Measurements from ENCODE around the gene KLF14. TPM values are rescaled to one million over a fixed set of nuclear protein-coding genes. Genes with fewer than 3 reads are reported as not detected.
"Not testable (repeated sequence)": the region's sequence is repeated elsewhere in the genome, so short reads cannot be mapped to it uniquely, and the experiment has no call there.

The KLF14 gene
- total RNA-seq, 2 donors from 2014 or later, result 0.57 TPM; not detected in 1

DNA sequence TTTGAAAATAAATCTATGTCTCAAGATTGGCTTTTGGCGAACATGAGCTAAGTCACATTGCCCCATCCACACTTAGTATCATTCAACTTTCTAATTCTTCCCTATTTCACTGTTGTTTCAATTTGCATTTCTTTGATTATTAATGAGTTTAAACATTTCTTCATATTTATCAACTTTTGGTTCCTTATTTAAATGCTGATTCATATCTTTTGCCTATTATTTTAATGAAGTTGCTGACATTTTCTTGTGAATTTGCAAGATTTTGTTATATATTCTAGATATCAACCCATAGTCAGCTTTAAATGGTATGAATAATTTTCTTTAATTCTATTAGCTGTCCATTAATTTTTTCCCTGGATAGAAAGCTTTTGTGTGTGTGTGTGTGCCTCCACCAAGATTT lies 33.2 kb downstream of the KLF14 start:
- Histone ChIP-seq H3K27me3 (replicated peaks; ENCODE audit: insufficient read depth) (no peaks in the 10 kb centered on the region), H3K27ac (no peak overlapping the region), H3K4me3 (no peak overlapping the region), H3K9me3 (no peaks in the 10 kb centered on the region), H3K36me3 (no peaks in the 10 kb centered on the region), H3K4me1 (replicated peaks) (no peaks in the 10 kb centered on the region)
- no peak for DNase-seq (ENCODE audit: low spot score)
- 87% methylated on average over 1 of the region's 1 CpG for WGBS
- intact Hi-C loops (cut with DNase I), result no loop called here
- TF ChIP-seq, protein P1, sequence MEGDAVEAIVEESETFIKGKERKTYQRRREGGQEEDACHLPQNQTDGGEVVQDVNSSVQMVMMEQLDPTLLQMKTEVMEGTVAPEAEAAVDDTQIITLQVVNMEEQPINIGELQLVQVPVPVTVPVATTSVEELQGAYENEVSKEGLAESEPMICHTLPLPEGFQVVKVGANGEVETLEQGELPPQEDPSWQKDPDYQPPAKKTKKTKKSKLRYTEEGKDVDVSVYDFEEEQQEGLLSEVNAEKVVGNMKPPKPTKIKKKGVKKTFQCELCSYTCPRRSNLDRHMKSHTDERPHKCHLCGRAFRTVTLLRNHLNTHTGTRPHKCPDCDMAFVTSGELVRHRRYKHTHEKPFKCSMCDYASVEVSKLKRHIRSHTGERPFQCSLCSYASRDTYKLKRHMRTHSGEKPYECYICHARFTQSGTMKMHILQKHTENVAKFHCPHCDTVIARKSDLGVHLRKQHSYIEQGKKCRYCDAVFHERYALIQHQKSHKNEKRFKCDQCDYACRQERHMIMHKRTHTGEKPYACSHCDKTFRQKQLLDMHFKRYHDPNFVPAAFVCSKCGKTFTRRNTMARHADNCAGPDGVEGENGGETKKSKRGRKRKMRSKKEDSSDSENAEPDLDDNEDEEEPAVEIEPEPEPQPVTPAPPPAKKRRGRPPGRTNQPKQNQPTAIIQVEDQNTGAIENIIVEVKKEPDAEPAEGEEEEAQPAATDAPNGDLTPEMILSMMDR (IDR thresholded peaks at IDR 0.05), result no peak
- TF ChIP-seq POLR2A (IDR thresholded peaks at IDR 0.05) (no peak), POLR2AphosphoS5 (IDR thresholded peaks at IDR 0.05) (no peak)

DNA sequence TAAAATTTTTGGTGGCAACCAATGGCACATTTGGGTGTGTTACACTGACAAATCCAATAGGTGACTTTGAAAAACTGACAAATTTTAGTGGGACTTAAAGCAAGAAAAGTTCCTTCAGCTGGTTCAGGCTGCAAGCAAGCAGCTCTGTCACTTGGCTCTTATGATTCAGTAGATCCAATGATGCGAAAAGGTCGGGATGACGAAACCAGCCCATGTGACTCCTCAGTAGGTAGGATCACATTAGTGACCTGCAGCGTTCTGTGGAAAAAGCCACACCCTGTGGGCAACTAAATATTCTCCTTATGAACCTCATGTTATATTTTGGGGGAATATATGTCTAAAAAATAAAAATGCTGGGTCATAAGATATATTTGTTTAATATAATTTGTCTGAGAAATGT lies 34.3 kb downstream of the KLF14 start:
- TF ChIP-seq POLR2A (IDR thresholded peaks at IDR 0.05) (no peak), POLR2AphosphoS5 (IDR thresholded peaks at IDR 0.05) (no peak)
- TF ChIP-seq, protein P1 (IDR thresholded peaks at IDR 0.05), result no peak
- WGBS, result 64% methylated on average over 4 of the region's 4 CpGs
- H3K27ac ChIP-seq, result no peak overlapping the region
- H3K4me1 ChIP-seq (replicated peaks), result no peaks in the 10 kb centered on the region
- H3K27me3 ChIP-seq (replicated peaks; ENCODE audit: insufficient read depth), result no peaks in the 10 kb centered on the region
- intact Hi-C loops (cut with DNase I), result no loop called here
- no peak for DNase-seq (ENCODE audit: low spot score)
- H3K36me3 ChIP-seq, result no peaks in the 10 kb centered on the region
- H3K4me3 ChIP-seq, result no peak overlapping the region
- no peaks in the 10 kb centered on the region for H3K9me3 ChIP-seq

DNA sequence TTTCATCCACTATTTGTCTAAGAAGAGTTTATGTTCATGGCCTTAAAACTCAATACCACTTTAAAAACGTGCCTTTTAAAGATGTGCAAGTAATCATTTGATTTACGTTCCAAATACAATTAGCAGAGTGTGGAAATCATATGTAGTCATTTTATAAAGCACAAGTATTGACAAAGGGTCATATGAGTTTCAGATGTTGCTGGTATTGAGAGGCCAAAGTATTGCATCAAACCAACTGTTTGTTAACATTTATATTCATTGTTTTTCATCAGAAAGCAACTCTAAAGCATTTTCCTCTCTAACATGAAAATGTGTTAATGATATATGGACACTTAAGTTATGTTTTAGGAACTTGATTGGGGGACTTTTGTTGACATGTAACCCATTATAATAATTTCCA lies 36.2 kb downstream of the KLF14 start:
- Histone ChIP-seq H3K4me1 (replicated peaks) (no peaks in the 10 kb centered on the region), H3K9me3 (no peaks in the 10 kb centered on the region), H3K27ac (no peak overlapping the region), H3K27me3 (replicated peaks; ENCODE audit: insufficient read depth) (no peaks in the 10 kb centered on the region), H3K4me3 (no peak overlapping the region), H3K36me3 (no peaks in the 10 kb centered on the region)
- no peak for DNase-seq (ENCODE audit: low spot score)
- TF ChIP-seq POLR2A (IDR thresholded peaks at IDR 0.05) (no peak), POLR2AphosphoS5 (IDR thresholded peaks at IDR 0.05) (no peak)
- TF ChIP-seq, protein P1 (IDR thresholded peaks at IDR 0.05), result no peak
- WGBS, result 69% methylated on average over 2 of the region's 2 CpGs
- intact Hi-C loops (cut with DNase I), result no loop called here

DNA sequence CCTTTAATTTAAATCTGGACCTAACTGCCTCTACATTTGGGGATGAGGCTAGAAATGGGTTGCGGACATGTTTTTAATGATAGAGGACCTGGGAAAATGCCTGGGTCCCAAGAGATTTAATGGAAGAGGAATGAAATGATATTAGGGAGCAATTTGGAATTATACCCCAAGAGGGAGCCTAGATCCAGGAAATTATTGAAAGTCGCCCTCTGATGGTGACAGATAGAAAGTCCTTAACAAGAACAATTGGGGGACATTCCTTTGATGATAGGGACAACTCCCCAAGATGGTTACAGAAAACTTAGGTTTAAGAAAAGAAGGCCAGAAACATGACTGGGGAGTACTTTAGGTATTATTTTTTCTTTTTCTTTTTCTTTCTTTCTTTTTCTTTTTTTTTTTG lies 38.2 kb downstream of the KLF14 start:
- intact Hi-C loops (cut with DNase I), result no loop called here
- Histone ChIP-seq H3K27me3 (replicated peaks; ENCODE audit: insufficient read depth) (no peaks in the 10 kb centered on the region), H3K36me3 (no peaks in the 10 kb centered on the region), H3K9me3 (no peaks in the 10 kb centered on the region), H3K4me3 (no peak overlapping the region), H3K4me1 (replicated peaks) (no peaks in the 10 kb centered on the region), H3K27ac (no peak overlapping the region)
- 64% methylated on average over 2 of the region's 2 CpGs for WGBS
- DNase-seq (ENCODE audit: low spot score), result no peak
- TF ChIP-seq POLR2AphosphoS5 (IDR thresholded peaks at IDR 0.05), result no peak
- no peak for TF ChIP-seq POLR2A (IDR thresholded peaks at IDR 0.05)
- TF ChIP-seq, protein P1 (IDR thresholded peaks at IDR 0.05), result peak in 2 of 4 experiments; percentile 16 to 35

DNA sequence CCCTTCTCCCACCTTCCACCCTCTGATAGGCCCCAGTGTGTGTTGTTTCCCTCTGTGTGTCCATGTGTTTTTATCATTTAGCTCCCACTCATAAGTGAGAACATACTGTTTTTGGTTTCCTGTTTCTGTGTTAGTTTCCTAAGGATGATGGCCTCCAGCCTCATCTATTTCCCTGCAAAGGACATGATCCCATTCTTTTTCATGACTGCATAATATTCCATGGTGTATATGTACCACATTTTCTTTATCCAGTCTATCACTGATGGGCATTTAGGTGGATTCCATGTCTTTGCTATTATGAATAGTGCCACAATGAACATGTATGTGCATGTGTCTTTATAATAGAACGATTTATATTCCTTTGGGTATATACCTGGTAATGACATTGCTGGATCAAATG lies 41.6 kb downstream of the KLF14 start:
- H3K4me3 ChIP-seq; intact Hi-C loops (cut with DNase I); H3K27me3 ChIP-seq (replicated peaks; ENCODE audit: insufficient read depth); H3K4me1 ChIP-seq (replicated peaks); DNase-seq (ENCODE audit: low spot score); H3K9me3 ChIP-seq; H3K27ac ChIP-seq; H3K36me3 ChIP-seq: not testable (repeated sequence)
- 91% methylated on average over 1 of the region's 1 CpG for WGBS
